K562 (cell line): ENCODE data around the gene ATP6V1G2. TPM values are rescaled to one million over a fixed set of nuclear protein-coding genes. Genes with fewer than 3 reads are reported as not detected.
A peak's percentile ranks its signal among the peaks of the same experiment; 100 is the strongest.

Experiments used
- ASH1L ChIP-seq: fragments of 450-650 bp; IDR thresholded peaks from 2 replicates; pipeline ENCODE4 v1.6.1; 2018; ENCODE audit warnings: borderline replicate concordance, mild to moderate bottlenecking, low read depth; ENCODE audit not compliant: partially characterized antibody
- CBFA2T3 ChIP-seq: fragments of 450-650 bp; IDR thresholded peaks from 2 replicates; pipeline ENCODE4 v1.6.1; 2017
- HNRNPUL1 ChIP-seq: fragments of 200-400 bp; formaldehyde crosslinking; IDR thresholded peaks from 2 replicates; pipeline ENCODE4 v1.6.1; 2017; ENCODE audit warnings: low read length
- NONO ChIP-seq, 2 experiments: fragments of 200-400 bp in 1 of 2; fragments of 450-650 bp in 1 of 2; formaldehyde crosslinking in 1 of 2; IDR thresholded peaks; 2 replicates each; pipeline ENCODE4 v1.6.1; 2017; ENCODE audit warnings: low read depth in 2 of 2, mild to moderate bottlenecking in 2 of 2, moderate library complexity in 2 of 2, low read length in 1 of 2
- VEZF1 ChIP-seq: fragments of 200-800 bp; sonication (Bioruptor generic); IDR thresholded peaks from 2 replicates; pipeline ENCODE4 v1.6.1; 2017; ENCODE audit warnings: missing genetic modification characterization, missing compliant biosample characterization
- ZBTB7A ChIP-seq: IDR thresholded peaks from 2 replicates; pipeline ENCODE4 v1.6.1; 2011; ENCODE audit warnings: low read depth, mild to moderate bottlenecking, low read length, moderate library complexity, borderline replicate concordance; ENCODE audit not compliant: control insufficient read depth
- ZNF347 ChIP-seq: fragments of 450-650 bp; formaldehyde crosslinking; IDR thresholded peaks from 2 replicates; pipeline ENCODE4 v1.4.0; 2020; ENCODE audit warnings: low read depth, mild to moderate bottlenecking, moderate library complexity
- ZZZ3 ChIP-seq: fragments of 450-650 bp; IDR thresholded peaks from 2 replicates; pipeline ENCODE4 v1.6.1; 2016; ENCODE audit warnings: antibody characterized with exemption, mild to moderate bottlenecking, moderate library complexity
- polyA plus RNA-seq, 8 experiments: library from polyadenylated mRNA; depleted of rRNA in 4 of 8; stranded (reverse) in 5 of 8; unstranded in 3 of 8; fragments of >200 nt; fragmentation: Nextera tagmentation in 2 of 8; fragmentation: Illumina TruSeq in 1 of 8; extraction: Ambion mirVana in 2 of 8; extraction: Trizol in 1 of 8; gene quantifications; 2 replicates each; pipeline versions ENCODE4 v1.2.1 to v1.2.3, GENCODE V29; 2011 to 2014; ENCODE audit warnings: inconsistent platforms in 1 of 8, missing spikeins in 1 of 8
- total RNA-seq, 7 experiments: library from RNA; depleted of rRNA in 6 of 7; stranded (reverse); fragments of >200 nt in 6 of 7; fragmentation: Illumina TruSeq in 2 of 7; extraction: Trizol in 2 of 7; gene quantifications; 2 replicates each; pipeline versions ENCODE4 v1.2.1 to v1.2.3, GENCODE V29; 2011 to 2021; ENCODE audit warnings: low replicate concordance in 1 of 7
- TF ChIP-seq, protein P1 (sequence below), 2 experiments: fragments of 450-650 bp; IDR thresholded peaks; 2 replicates each; pipeline ENCODE4 v1.6.1; 2016; ENCODE audit warnings: mild to moderate bottlenecking in 2 of 2, borderline replicate concordance in 1 of 2, low read depth in 1 of 2, moderate library complexity in 1 of 2
- TF ChIP-seq, protein P2 (sequence below): fragments of 250-450 bp; sonication (Bioruptor Pico); IDR thresholded peaks from 2 replicates; pipeline ENCODE4 v1.4.0; 2020; ENCODE audit warnings: borderline replicate concordance
- TF ChIP-seq, protein P3 (sequence below): fragments of 250-450 bp; sonication (Bioruptor Pico); IDR thresholded peaks from 2 replicates; pipeline ENCODE4 v1.4.0; 2020; ENCODE audit warnings: mild to moderate bottlenecking, moderate library complexity

Gene ATP6V1G2
- total and polyA plus RNA-seq, 9 of the 15 experiments (the other 6 are each of a cell fraction or from before 2014, with no cell fraction given) = 0.14 to 1.5 (median 0.33) TPM

DNA sequence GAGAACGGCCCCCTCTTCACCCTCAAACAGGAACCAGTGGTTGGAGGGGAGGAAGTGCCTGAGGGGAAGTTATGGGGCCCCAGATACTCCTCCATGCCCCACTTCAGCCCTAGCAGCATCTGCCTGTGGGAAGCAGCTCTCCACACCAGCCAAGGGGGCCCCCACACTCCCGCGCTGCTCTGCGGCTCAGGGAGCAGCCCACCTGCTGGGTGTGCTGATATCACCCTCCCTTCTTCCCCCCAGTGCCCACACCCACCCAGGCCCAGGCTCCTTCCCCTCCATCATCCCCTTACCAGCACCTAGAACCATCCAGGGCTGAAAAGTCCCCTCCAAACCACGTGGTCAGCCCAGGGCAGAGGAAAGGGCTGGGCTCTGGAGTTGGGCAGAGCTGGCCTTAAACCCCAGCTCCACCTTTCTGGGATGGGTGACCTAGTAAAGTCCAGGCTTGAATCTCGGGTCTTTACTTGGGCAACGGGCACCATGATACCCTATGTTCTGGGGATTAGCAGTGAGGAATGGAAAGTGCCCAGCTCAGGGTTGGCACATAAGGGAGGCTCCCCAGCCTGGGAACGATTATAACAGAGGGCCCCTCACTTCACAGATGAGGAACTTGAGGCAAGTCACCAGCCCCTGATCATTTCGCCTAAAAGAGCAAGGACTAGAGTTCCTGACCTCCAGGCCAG lies 40.3 kb upstream of the ATP6V1G2 start (continued):
- TF ChIP-seq, protein P1, sequence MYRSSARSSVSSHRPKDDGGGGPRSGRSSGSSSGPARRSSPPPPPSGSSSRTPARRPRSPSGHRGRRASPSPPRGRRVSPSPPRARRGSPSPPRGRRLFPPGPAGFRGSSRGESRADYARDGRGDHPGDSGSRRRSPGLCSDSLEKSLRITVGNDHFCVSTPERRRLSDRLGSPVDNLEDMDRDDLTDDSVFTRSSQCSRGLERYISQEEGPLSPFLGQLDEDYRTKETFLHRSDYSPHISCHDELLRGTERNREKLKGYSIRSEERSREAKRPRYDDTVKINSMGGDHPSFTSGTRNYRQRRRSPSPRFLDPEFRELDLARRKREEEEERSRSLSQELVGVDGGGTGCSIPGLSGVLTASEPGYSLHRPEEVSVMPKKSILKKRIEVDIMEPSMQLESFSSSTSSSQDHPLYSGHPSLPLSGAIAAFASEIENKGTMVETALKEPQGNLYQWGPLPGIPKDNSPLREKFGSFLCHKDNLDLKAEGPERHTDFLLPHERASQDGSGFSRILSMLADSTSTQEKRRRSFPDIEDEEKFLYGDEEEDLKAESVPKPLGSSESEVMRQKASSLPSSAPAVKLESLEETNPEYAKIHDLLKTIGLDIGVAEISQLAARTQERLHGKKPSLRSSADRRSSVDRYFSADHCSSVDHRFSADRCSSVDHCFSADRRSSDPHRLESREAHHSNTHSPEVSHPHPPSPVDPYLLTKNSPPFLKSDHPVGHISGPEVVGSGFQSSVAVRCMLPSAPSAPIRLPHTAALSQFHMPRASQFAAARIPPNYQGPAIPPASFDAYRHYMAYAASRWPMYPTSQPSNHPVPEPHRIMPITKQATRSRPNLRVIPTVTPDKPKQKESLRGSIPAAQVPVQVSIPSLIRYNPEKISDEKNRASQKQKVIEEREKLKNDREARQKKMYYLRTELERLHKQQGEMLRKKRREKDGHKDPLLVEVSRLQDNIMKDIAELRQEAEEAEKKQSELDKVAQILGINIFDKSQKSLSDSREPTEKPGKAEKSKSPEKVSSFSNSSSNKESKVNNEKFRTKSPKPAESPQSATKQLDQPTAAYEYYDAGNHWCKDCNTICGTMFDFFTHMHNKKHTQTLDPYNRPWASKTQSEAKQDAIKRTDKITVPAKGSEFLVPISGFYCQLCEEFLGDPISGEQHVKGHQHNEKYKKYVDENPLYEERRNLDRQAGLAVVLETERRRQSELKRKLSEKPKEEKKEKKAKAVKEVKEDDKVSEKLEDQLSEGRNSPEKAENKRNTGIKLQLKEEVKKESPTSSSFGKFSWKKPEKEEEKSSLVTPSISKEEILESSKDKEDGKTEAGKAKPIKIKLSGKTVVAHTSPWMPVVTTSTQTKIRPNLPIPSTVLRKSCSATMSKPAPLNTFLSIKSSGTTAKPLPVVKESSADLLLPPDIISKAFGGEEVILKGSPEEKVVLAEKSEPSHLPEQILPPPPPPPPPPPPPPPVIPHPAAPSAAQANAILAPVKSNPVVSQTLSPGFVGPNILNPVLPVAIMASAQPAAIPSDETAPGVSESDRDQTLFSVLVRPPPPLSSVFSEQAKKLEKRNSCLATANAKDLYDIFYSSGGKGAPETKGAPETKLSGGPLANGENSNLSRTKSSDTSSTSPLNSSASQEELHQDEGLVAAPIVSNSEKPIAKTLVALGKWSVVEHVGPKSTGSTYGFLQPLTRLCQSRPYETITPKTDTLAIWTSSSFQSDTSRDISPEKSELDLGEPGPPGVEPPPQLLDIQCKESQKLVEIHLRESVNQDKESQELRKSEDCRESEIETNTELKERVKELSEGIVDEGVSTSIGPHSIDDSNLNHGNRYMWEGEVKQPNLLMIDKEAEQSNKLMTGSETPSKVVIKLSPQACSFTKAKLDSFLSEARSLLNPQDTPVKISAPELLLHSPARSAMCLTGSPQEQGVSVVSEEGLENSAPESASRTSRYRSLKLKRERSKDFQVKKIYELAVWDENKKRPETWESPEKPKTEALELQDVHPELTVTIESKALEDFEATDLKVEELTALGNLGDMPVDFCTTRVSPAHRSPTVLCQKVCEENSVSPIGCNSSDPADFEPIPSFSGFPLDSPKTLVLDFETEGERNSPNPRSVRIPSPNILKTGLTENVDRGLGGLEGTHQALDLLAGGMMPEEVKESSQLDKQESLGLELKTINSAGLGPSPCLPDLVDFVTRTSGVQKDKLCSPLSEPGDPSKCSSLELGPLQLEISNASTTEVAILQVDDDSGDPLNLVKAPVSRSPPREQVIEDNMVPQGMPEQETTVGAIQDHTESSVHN (IDR thresholded peaks at IDR 0.05; ENCODE audit: borderline replicate concordance in 1 of 2, low read depth in 1 of 2) = no peak
- TF ChIP-seq, protein P2, sequence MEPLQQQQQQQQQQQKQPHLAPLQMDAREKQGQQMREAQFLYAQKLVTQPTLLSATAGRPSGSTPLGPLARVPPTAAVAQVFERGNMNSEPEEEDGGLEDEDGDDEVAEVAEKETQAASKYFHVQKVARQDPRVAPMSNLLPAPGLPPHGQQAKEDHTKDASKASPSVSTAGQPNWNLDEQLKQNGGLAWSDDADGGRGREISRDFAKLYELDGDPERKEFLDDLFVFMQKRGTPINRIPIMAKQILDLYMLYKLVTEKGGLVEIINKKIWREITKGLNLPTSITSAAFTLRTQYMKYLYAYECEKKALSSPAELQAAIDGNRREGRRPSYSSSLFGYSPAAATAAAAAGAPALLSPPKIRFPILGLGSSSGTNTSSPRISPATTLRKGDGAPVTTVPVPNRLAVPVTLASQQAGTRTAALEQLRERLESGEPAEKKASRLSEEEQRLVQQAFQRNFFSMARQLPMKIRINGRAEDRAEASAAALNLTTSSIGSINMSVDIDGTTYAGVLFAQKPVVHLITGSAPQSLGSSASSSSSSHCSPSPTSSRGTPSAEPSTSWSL (CRISPR knock-in tag) = no peak
- no peak for TF ChIP-seq HNRNPUL1
- TF ChIP-seq ASH1L = no peak
- TF ChIP-seq, protein P3, sequence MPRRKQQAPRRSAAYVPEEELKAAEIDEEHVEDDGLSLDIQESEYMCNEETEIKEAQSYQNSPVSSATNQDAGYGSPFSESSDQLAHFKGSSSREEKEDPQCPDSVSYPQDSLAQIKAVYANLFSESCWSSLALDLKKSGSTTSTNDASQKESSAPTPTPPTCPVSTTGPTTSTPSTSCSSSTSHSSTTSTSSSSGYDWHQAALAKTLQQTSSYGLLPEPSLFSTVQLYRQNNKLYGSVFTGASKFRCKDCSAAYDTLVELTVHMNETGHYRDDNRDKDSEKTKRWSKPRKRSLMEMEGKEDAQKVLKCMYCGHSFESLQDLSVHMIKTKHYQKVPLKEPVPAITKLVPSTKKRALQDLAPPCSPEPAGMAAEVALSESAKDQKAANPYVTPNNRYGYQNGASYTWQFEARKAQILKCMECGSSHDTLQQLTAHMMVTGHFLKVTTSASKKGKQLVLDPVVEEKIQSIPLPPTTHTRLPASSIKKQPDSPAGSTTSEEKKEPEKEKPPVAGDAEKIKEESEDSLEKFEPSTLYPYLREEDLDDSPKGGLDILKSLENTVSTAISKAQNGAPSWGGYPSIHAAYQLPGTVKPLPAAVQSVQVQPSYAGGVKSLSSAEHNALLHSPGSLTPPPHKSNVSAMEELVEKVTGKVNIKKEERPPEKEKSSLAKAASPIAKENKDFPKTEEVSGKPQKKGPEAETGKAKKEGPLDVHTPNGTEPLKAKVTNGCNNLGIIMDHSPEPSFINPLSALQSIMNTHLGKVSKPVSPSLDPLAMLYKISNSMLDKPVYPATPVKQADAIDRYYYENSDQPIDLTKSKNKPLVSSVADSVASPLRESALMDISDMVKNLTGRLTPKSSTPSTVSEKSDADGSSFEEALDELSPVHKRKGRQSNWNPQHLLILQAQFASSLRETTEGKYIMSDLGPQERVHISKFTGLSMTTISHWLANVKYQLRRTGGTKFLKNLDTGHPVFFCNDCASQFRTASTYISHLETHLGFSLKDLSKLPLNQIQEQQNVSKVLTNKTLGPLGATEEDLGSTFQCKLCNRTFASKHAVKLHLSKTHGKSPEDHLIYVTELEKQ = no peak
- TF ChIP-seq VEZF1 (CRISPR knock-in tag) = peak; percentile 41
- peak; percentile 44; the same call in 1 of the 2 replicates for TF ChIP-seq ZBTB7A
- TF ChIP-seq CBFA2T3 = no peak
- no peak for TF ChIP-seq ZZZ3
- no peak for TF ChIP-seq ZNF347 (CRISPR knock-in tag)
- TF ChIP-seq NONO (IDR thresholded peaks at IDR 0.05; ENCODE audit: low read depth in 2 of 2, low read length in 1 of 2) = no peak
